Measurements from ENCODE around the gene ESPNL.

ESPNL gene

GRCh38 chr2:238127165-238128060 lies 27.3 kb downstream of the ESPNL start:
- in situ Hi-C loops (cut with MboI; ENCODE audit: low sequenced_read_pairs): no loop called here

GRCh38 chr2:238128061-238128440 lies 27.9 kb downstream of the ESPNL start:
- in situ Hi-C loops (cut with MboI; ENCODE audit: low sequenced_read_pairs): no loop called here

- in situ Hi-C loops (cut with MboI; ENCODE audit: low sequenced_read_pairs): no loop called here
These were observed 28.4 kb downstream of the ESPNL start for GRCh38 chr2:238128534-238129001.

GRCh38 chr2:238129166-238130010 lies 29.2 kb downstream of the ESPNL start:
- in situ Hi-C loops (cut with MboI; ENCODE audit: low sequenced_read_pairs): no loop called here

- in situ Hi-C loops (cut with MboI; ENCODE audit: low sequenced_read_pairs): no loop called here
These were observed 30.1 kb downstream of the ESPNL start for GRCh38 chr2:238130111-238130695.

- in situ Hi-C loops (cut with MboI; ENCODE audit: low sequenced_read_pairs): no loop called here
These were observed 30.8 kb downstream of the ESPNL start for GRCh38 chr2:238130696-238131628.

GRCh38 chr2:238131761-238132462 lies 31.8 kb downstream of the ESPNL start:
- in situ Hi-C loops (cut with MboI; ENCODE audit: low sequenced_read_pairs): no loop called here

GRCh38 chr2:238132463-238133450 lies 32.6 kb downstream of the ESPNL start:
- in situ Hi-C loops (cut with MboI; ENCODE audit: low sequenced_read_pairs): no loop called here

- in situ Hi-C loops (cut with MboI; ENCODE audit: low sequenced_read_pairs): no loop called here
These were observed 33.6 kb downstream of the ESPNL start for GRCh38 chr2:238133499-238134392.

- in situ Hi-C loops (cut with MboI; ENCODE audit: low sequenced_read_pairs): no loop called here
These were observed 34.2 kb downstream of the ESPNL start for GRCh38 chr2:238134393-238134785.

- in situ Hi-C loops (cut with MboI; ENCODE audit: low sequenced_read_pairs): no loop called here
These were observed 35.5 kb downstream of the ESPNL start for GRCh38 chr2:238135601-238136150.

- in situ Hi-C loops (cut with MboI; ENCODE audit: low sequenced_read_pairs): no loop called here
These were observed 36.8 kb downstream of the ESPNL start for GRCh38 chr2:238136820-238137537.

GRCh38 chr2:238137885-238138284 lies 37.7 kb downstream of the ESPNL start:
- in situ Hi-C loops (cut with MboI; ENCODE audit: low sequenced_read_pairs): no loop called here

GRCh38 chr2:238138331-238139195 lies 38.4 kb downstream of the ESPNL start, which contains the start of gene KLHL30:
Gene KLHL30, plus strand, starts transcription at chr2:238138668. Its CDS starts 2,087 bp downstream, at chr2:238140755.
- in situ Hi-C loops (cut with MboI; ENCODE audit: low sequenced_read_pairs): no loop called here

Data from HL-60/S4 treated with phorbol 12-myristate 13-acetate at 8.2 ng/mL for 4 days and 3 days (cell line).